Breast epithelium (tissue), 3 donors: ENCODE data around the gene ZKSCAN5.

Source experiments
- CTCF ChIP-seq, 3 donors: fragments of 450-650 bp; IDR thresholded peaks; one replicate each; pipeline ENCODE4 v1.5.1; 2016 to 2017; ENCODE audit warnings: antibody characterized with exemption in 3 of 3, mild to moderate bottlenecking in 3 of 3, moderate library complexity in 3 of 3
- POLR2A ChIP-seq: fragments of 450-650 bp; IDR thresholded peaks from one replicate; pipeline ENCODE4 v1.6.1; 2016; ENCODE audit warnings: antibody characterized with exemption, mild to moderate bottlenecking, moderate library complexity
- POLR2AphosphoS5 ChIP-seq, 3 donors: sonication (generic); formaldehyde crosslinking; IDR thresholded peaks; one replicate each; pipeline ENCODE4 v1.6.1; 2017; ENCODE audit warnings: antibody characterized with exemption in 3 of 3

DNA sequence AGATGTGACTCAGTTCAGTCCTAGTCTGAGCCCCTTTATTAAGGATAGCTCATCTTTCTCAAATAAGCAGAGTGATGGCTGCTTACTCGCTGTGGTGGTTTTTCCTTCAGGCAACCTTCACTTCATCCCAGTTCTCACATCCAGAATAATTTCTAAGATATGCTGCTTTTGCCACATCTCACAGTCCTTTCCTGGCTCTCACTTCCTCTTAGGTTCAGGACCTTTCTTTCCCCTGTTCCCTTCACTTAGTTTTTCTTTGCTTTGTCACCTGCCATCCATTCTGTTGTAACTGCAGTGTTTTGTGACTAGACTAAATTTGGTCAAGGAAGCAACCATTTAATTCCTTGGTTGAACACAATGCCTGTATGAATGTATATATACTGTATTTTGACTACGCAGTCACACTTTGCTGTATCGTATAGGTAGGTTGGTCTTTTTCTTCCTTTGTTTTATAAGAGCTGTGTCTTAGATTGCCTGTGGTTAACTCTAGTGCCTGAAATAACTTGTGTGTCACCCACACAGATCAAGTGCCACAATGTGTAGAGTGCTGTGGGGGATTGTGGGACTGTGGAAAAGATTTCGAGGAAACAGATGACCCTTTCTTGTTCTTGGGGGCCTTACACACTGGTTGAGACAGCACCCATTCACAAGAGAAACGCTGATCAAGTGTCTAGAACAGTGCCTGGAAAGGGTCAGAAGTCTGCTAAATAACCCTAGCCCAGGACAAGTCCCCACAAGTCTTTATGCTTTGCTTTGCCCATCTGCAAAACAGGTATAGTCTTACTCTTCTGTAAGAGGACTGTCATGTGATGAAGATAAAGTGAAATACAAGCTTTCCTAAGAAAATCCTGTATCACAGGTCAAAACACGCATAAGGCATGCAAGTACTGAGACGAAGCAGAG is 56.6 kb downstream of the ZKSCAN5 start:
- TF ChIP-seq CTCF (IDR thresholded peaks at IDR 0.05) (no peak), POLR2AphosphoS5 (IDR thresholded peaks at IDR 0.05) (no peak), POLR2A (no peak)
